Measurements from ENCODE around the gene TARBP1. TPM values are rescaled to one million over a fixed set of nuclear protein-coding genes. Genes with fewer than 3 reads are reported as not detected.
A peak's percentile ranks its signal among the peaks of the same experiment; 100 is the strongest.

TARBP1 gene, protein sequence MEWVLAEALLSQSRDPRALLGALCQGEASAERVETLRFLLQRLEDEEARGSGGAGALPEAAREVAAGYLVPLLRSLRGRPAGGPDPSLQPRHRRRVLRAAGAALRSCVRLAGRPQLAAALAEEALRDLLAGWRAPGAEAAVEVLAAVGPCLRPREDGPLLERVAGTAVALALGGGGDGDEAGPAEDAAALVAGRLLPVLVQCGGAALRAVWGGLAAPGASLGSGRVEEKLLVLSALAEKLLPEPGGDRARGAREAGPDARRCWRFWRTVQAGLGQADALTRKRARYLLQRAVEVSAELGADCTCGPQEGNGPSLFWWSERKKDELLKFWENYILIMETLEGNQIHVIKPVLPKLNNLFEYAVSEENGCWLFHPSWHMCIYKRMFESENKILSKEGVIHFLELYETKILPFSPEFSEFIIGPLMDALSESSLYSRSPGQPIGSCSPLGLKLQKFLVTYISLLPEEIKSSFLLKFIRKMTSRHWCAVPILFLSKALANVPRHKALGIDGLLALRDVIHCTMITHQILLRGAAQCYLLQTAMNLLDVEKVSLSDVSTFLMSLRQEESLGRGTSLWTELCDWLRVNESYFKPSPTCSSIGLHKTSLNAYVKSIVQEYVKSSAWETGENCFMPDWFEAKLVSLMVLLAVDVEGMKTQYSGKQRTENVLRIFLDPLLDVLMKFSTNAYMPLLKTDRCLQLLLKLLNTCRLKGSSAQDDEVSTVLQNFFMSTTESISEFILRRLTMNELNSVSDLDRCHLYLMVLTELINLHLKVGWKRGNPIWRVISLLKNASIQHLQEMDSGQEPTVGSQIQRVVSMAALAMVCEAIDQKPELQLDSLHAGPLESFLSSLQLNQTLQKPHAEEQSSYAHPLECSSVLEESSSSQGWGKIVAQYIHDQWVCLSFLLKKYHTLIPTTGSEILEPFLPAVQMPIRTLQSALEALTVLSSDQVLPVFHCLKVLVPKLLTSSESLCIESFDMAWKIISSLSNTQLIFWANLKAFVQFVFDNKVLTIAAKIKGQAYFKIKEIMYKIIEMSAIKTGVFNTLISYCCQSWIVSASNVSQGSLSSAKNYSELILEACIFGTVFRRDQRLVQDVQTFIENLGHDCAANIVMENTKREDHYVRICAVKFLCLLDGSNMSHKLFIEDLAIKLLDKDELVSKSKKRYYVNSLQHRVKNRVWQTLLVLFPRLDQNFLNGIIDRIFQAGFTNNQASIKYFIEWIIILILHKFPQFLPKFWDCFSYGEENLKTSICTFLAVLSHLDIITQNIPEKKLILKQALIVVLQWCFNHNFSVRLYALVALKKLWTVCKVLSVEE (N-terminal part only)
- 10 to 100 TPM in 4 of 6 experiments, 1 to 10 TPM in 2; 8.1 to 12.8 (median 11.0) TPM for total RNA-seq (2021; fragmentation: NEBNext Ultra II Directional; extraction: Animal tissue kit (Norgen Biotek cat#: 25700))
- long read RNA-seq, partial matches to known transcripts: 2 of 4 reads
- long read RNA-seq, other reads (novel, unspliced or antisense): 2 of 4 reads

DNA sequence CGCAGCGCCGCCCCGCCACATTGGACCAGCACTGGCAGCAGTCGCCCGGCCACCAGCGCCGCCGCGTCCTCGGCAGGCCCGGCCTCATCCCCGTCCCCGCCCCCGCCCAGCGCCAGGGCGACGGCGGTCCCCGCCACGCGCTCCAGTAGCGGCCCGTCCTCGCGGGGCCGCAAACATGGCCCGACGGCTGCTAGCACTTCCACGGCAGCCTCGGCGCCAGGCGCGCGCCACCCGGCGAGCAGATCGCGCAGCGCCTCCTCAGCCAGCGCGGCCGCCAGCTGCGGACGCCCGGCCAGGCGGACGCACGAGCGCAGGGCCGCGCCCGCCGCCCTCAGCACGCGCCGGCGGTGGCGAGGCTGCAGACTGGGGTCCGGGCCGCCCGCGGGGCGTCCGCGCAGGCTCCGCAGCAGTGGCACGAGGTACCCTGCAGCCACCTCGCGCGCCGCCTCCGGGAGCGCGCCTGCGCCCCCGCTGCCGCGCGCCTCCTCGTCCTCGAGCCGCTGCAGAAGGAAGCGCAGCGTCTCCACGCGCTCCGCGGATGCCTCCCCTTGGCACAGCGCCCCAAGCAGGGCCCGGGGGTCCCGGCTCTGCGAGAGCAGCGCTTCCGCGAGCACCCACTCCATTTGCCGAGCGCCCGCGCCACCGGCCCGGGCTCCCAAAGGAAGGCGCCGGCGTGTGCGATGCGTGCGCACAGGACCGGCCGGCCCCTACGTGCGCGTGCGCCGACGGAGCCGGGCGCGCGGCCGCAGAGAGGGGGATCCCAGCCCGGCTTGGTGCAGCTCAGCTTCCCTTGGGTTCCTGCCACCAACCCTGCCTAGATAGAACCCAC, at the start of gene TARBP1:
Gene TARBP1, minus strand, starts transcription at position 699 of the 829 bp plus-strand sequence. Its CDS starts 76 bp downstream, at position 623.
- H3K36me3 Mint-ChIP-seq (ENCODE audit: low read depth): no peaks in the 10 kb centered on the region
- H3K9me3 Mint-ChIP-seq: no peaks in the 10 kb centered on the region
- H3K27me3 Mint-ChIP-seq (ENCODE audit: insufficient read depth): peaks cover 2% of the 10 kb centered on the region
- peak; percentile 60 for DNase-seq
- peak within 1 kb of the TSS; percentile 86 for H3K4me3 Mint-ChIP-seq
- H3K27ac Mint-ChIP-seq: no peak within 1 kb of the TSS
- TF ChIP-seq, protein P1, sequence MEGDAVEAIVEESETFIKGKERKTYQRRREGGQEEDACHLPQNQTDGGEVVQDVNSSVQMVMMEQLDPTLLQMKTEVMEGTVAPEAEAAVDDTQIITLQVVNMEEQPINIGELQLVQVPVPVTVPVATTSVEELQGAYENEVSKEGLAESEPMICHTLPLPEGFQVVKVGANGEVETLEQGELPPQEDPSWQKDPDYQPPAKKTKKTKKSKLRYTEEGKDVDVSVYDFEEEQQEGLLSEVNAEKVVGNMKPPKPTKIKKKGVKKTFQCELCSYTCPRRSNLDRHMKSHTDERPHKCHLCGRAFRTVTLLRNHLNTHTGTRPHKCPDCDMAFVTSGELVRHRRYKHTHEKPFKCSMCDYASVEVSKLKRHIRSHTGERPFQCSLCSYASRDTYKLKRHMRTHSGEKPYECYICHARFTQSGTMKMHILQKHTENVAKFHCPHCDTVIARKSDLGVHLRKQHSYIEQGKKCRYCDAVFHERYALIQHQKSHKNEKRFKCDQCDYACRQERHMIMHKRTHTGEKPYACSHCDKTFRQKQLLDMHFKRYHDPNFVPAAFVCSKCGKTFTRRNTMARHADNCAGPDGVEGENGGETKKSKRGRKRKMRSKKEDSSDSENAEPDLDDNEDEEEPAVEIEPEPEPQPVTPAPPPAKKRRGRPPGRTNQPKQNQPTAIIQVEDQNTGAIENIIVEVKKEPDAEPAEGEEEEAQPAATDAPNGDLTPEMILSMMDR (IDR thresholded peaks at IDR 0.05): peak; percentile 24; the same call in 1 of the 2 replicates
- peaks cover 30% of the 10 kb centered on the region for H3K4me1 Mint-ChIP-seq (ENCODE audit: low read depth)

DNA sequence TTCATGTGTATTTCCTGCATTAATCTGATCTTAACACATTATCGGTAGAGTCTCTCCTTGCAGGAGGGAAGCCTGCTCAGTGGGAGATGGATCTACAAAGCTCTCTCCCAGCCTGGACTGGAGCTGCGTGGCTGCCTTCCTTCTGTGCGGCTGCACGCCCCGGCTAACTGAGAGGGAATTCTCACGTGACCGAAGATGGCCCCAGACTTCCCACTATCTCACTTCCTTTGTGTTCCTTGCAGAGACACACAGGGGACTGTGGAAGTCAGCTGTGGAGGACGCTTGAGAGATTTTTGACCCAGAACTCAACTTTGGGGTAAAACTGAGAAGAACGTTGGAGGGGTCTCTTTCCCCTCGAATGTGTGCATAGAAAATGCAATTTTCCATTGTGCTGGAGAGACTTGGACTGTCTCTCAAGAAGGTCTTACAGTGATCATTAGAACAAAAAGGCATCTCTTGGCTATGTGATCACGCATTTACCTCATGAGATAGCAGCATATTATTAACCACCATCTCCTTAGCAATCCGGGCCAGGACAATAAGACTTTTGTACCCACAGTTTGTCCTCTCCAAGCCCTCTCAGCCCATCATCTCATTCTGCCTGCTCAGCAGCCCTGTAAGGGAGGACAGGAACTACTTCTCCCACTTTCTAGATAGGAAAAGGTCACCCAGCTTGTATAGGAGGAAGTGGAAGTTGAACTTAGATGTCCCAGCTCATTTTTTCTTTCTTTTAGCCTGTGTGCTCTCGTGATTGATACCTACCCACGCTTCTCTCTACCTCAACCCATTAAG, 49.3 kb upstream of the TARBP1 start:
- H3K27me3 Mint-ChIP-seq (ENCODE audit: insufficient read depth): peaks cover 2% of the 10 kb centered on the region
- H3K4me3 Mint-ChIP-seq: no peak overlapping the region
- H3K27ac Mint-ChIP-seq: no peak overlapping the region
- TF ChIP-seq, protein P1 (IDR thresholded peaks at IDR 0.05): no peak
- H3K9me3 Mint-ChIP-seq: no peaks in the 10 kb centered on the region
- DNase-seq: no peak
- no peaks in the 10 kb centered on the region for H3K36me3 Mint-ChIP-seq (ENCODE audit: low read depth)
- peaks cover 27% of the 10 kb centered on the region for H3K4me1 Mint-ChIP-seq (ENCODE audit: low read depth)

DNA sequence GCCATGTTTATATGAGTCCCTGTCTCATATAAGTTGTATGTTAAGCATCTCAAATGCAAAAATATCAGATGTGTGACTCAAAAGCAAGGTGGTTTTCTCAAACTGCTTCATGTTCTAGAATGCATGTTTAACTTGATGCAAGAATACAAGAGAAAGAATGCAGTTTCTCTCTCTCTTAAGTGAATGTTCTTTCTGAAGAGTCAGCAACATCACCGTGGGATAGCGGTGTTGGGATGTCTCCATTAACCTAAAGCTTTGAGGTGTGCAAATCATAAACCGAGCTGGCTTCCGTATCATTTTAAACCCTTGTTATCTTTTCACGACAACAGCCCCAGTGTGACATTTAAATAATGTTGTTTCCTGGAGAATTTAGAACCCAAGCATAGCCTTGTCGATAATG, 48.4 kb upstream of the TARBP1 start:
- DNase-seq: no peak
- no peaks in the 10 kb centered on the region for H3K36me3 Mint-ChIP-seq (ENCODE audit: low read depth)
- no peak overlapping the region for H3K27ac Mint-ChIP-seq
- TF ChIP-seq, protein P1 (IDR thresholded peaks at IDR 0.05): no peak
- no peaks in the 10 kb centered on the region for H3K9me3 Mint-ChIP-seq
- peaks cover 18% of the 10 kb centered on the region for H3K4me1 Mint-ChIP-seq (ENCODE audit: low read depth)
- H3K27me3 Mint-ChIP-seq (ENCODE audit: insufficient read depth): peaks cover 2% of the 10 kb centered on the region
- no peak overlapping the region for H3K4me3 Mint-ChIP-seq

DNA sequence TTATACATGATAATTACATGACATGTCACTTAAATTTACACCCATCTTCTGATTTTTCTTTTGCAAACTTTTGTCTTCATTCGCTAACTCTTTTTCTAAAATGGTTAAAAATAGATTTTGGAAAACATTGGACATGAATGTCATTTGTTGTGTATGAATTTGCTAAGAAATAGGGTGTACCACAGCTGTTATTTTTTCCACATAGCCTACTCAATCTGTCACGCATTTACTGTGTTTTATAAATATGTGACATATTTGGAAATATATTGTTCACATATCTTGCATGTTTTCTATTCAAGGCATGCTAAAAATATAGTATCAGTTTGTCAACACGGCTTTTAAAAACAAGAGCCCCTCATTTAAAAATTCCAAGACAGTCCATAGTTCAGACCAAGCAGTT, 47.9 kb upstream of the TARBP1 start:
- no peak overlapping the region for H3K27ac Mint-ChIP-seq
- H3K4me3 Mint-ChIP-seq: no peak overlapping the region
- H3K36me3 Mint-ChIP-seq (ENCODE audit: low read depth): no peaks in the 10 kb centered on the region
- DNase-seq: no peak
- peaks cover 14% of the 10 kb centered on the region for H3K4me1 Mint-ChIP-seq (ENCODE audit: low read depth)
- peaks cover 2% of the 10 kb centered on the region for H3K27me3 Mint-ChIP-seq (ENCODE audit: insufficient read depth)
- TF ChIP-seq, protein P1 (IDR thresholded peaks at IDR 0.05): no peak
- H3K9me3 Mint-ChIP-seq: no peaks in the 10 kb centered on the region
